ENCODE results near the gene TNFSF12. TPM values are rescaled to one million over a fixed set of nuclear protein-coding genes. Genes with fewer than 3 reads are reported as not detected.
A peak's percentile ranks its signal among the peaks of the same experiment; 100 is the strongest.

The TNFSF12 gene
- polyA plus RNA-seq, 1 of the 3 experiments (the other 2 are of a cell fraction) = 47.6 TPM

- peaks cover 34 to 67% of the 10 kb centered on the region in 2 experiments for H3K36me3 ChIP-seq (replicated peaks in 1 of 2; ENCODE audit: control insufficient read depth in 1 of 2, insufficient read depth in 2 of 2, low read length in 1 of 2)
- POLR2A ChIA-PET = interaction anchor here (0.6 to 3.5 kb wide), 2 partner anchors 25 to 95 kb away, joined by 7 to 23 read pairs; partner anchors contain the start of genes TP53 and WRAP53
- peaks cover 14% of the 10 kb centered on the region for H3K79me2 ChIP-seq (ENCODE audit: insufficient read depth)
- CTCF ChIA-PET = interaction anchor here (0.6 to 3.4 kb wide), 6 partner anchors 11 to 236 kb away, joined by 4 to 22 read pairs (median 17); partner anchors contain the start of genes TMEM95, TP53 and WRAP53
- no peak overlapping the region for H3K4me3 ChIP-seq (ENCODE audit: low read depth in 2 of 2, low read length in 1 of 2)
- H4K20me1 ChIP-seq (ENCODE audit: insufficient read depth) = no peaks in the 10 kb centered on the region
- H3K9ac ChIP-seq = peak overlapping the region; percentile 31; the same call in 1 of the 2 replicates
- DNase-seq = peak; percentile 57
- peak overlapping the region; percentile 47 to 63 for H3K27ac ChIP-seq (ENCODE audit: low read depth in 2 of 2, low read length in 1 of 2)
- H3K9me3 ChIP-seq = no peaks in the 10 kb centered on the region
- H3K27me3 ChIP-seq (ENCODE audit: insufficient read depth) = no peaks in the 10 kb centered on the region
- peak overlapping the region; percentile 48; the same call in 1 of the 2 replicates for H3K4me2 ChIP-seq
- H2AFZ ChIP-seq (ENCODE audit: low read depth) = no peak overlapping the region
- H3F3A ChIP-seq (replicated peaks; ENCODE audit: insufficient read depth) = peaks cover 53% of the 10 kb centered on the region
- peaks cover 17 to 32% of the 10 kb centered on the region in 2 experiments for H3K4me1 ChIP-seq (ENCODE audit: control insufficient read depth in 1 of 2, insufficient read depth in 2 of 2, low read depth in 1 of 2, low read length in 1 of 2)
- no peak for TF ChIP-seq TEAD4 (IDR thresholded peaks at IDR 0.05; ENCODE audit: borderline replicate concordance, insufficient read depth)
- no peak for TF ChIP-seq CHD2 (IDR thresholded peaks at IDR 0.05; ENCODE audit: low read length, partially characterized antibody)
- no peak for TF ChIP-seq RFX5 (IDR thresholded peaks at IDR 0.05; ENCODE audit: low read length)
- TF ChIP-seq MAX (IDR thresholded peaks at IDR 0.05; ENCODE audit: low read depth) = no peak
- no peak for TF ChIP-seq REST (IDR thresholded peaks at IDR 0.05; ENCODE audit: low read depth, low read length)
- no peak for TF ChIP-seq IRF3 (IDR thresholded peaks at IDR 0.05; ENCODE audit: low read depth, low read length)
- TF ChIP-seq MEF2A (IDR thresholded peaks at IDR 0.05; ENCODE audit: borderline replicate concordance, low read depth) = no peak
- no peak for TF ChIP-seq GABPA (IDR thresholded peaks at IDR 0.05; ENCODE audit: low read depth)
- no peak for TF ChIP-seq GATA2 (CRISPR knock-in tag; IDR thresholded peaks at IDR 0.05)
- TF ChIP-seq TAF1 (IDR thresholded peaks at IDR 0.05; ENCODE audit: borderline replicate concordance, low read depth, low read length) = no peak
- TF ChIP-seq FOSL2 (IDR thresholded peaks at IDR 0.05; ENCODE audit: borderline replicate concordance, low read depth) = peak; percentile 56; the same call in 1 of the 2 replicates
- TF ChIP-seq TCF12 (IDR thresholded peaks at IDR 0.05) = no peak
- TF ChIP-seq RAD21 (IDR thresholded peaks at IDR 0.05; ENCODE audit: low read length) = no peak
- TF ChIP-seq USF2 (IDR thresholded peaks at IDR 0.05; ENCODE audit: borderline replicate concordance, low read depth, low read length) = no peak
- TF ChIP-seq JUND (IDR thresholded peaks at IDR 0.05) = no peak
- TF ChIP-seq SIN3A (IDR thresholded peaks at IDR 0.05; ENCODE audit: borderline replicate concordance, low read depth, low read length) = peak; percentile 70; the same call in 1 of the 2 replicates
- no peaks in the 10 kb centered on the region for H3K9me2 ChIP-seq
- whole genome bisulfite sequencing (ENCODE audit: low lambda C conversion rate) = 46% methylated on average over 4 of the region's 4 CpGs
Measured at GRCh38 chr17:7590743-7591142, 41.9 kb downstream of the TNFSF12 start.
